HG03095 (cell line): ENCODE measurements around the gene HMGB1.
"Not testable (repeated sequence)": the region's sequence is repeated elsewhere in the genome, so short reads cannot be mapped to it uniquely, and the experiment has no call there.

Experiments
- ATAC-seq: cut with Tn5 transposase; IDR thresholded peaks from one replicate; pipeline ENCODE4 v1.9.1; 2021; ENCODE audit warnings: moderate library complexity; ENCODE audit not compliant: unreplicated experiment

The HMGB1 gene

GRCh38 chr13:30466841-30467252 lies 1.1 kb upstream of the HMGB1 start:
- no peak for ATAC-seq

- ATAC-seq, result no peak
These were observed 600 bp upstream of the HMGB1 start for GRCh38 chr13:30466358-30466714.

GRCh38 chr13:30465343-30465592 lies 468 bp downstream of the HMGB1 start:
- ATAC-seq, result no peak

- peak; percentile 16 for ATAC-seq
These were observed 1.0 kb downstream of the HMGB1 start for GRCh38 chr13:30464496-30465342.

GRCh38 chr13:30463787-30464495 lies 1.8 kb downstream of the HMGB1 start:
- peak; percentile 33 for ATAC-seq

- not testable (repeated sequence) for ATAC-seq
These were observed 4.3 kb downstream of the HMGB1 start for GRCh38 chr13:30461279-30462066.

- no peak for ATAC-seq
These were observed 8.3 kb downstream of the HMGB1 start for GRCh38 chr13:30457306-30457891.

- no peak for ATAC-seq
These were observed 9.4 kb downstream of the HMGB1 start for GRCh38 chr13:30456290-30456689.

- no peak for ATAC-seq
These were observed 10.7 kb downstream of the HMGB1 start for GRCh38 chr13:30454991-30455390.

GRCh38 chr13:30453727-30454126 lies 12.0 kb downstream of the HMGB1 start:
- ATAC-seq, result no peak

GRCh38 chr13:30451476-30451875 lies 14.3 kb downstream of the HMGB1 start:
- not testable (repeated sequence) for ATAC-seq

- no peak for ATAC-seq
These were observed 15.7 kb downstream of the HMGB1 start for GRCh38 chr13:30450066-30450465.

GRCh38 chr13:30448441-30448840 lies 17.3 kb downstream of the HMGB1 start:
- no peak for ATAC-seq

- ATAC-seq, result peak; percentile 1
These were observed 19.6 kb downstream of the HMGB1 start for GRCh38 chr13:30446126-30446500.

- ATAC-seq, result peak; percentile 46
These were observed 21.8 kb downstream of the HMGB1 start for GRCh38 chr13:30443957-30444404.

GRCh38 chr13:30443491-30443890 lies 22.2 kb downstream of the HMGB1 start:
- ATAC-seq, result not testable (repeated sequence)

- no peak for ATAC-seq
These were observed 22.8 kb downstream of the HMGB1 start for GRCh38 chr13:30442926-30443325.

GRCh38 chr13:30440910-30441703 lies 24.6 kb downstream of the HMGB1 start:
- ATAC-seq, result no peak

GRCh38 chr13:30438286-30438685 lies 27.4 kb downstream of the HMGB1 start:
- ATAC-seq, result no peak

- ATAC-seq, result no peak
These were observed 28.6 kb downstream of the HMGB1 start for GRCh38 chr13:30437177-30437576.
